ENCODE results near the gene OPA3.

- TF ChIP-seq CTCF (IDR thresholded peaks at IDR 0.05 in 2 of 3, conservative IDR thresholded peaks at IDR 0.05 in 1 of 3; ENCODE audit: borderline replicate concordance in 1 of 3, insufficient read depth in 1 of 3, low read depth in 2 of 3, low read length in 2 of 3), result peak; percentile 70 to 96 (median 93); a peak in 5 of 6 replicates
- no peak for TF ChIP-seq POLR2A (IDR thresholded peaks at IDR 0.05; ENCODE audit: borderline replicate concordance, extremely low read depth, insufficient read depth, insufficient read length)
- no peak for TF ChIP-seq SP1 (IDR thresholded peaks at IDR 0.05; ENCODE audit: low read depth)
- TF ChIP-seq CEBPB (IDR thresholded peaks at IDR 0.05; ENCODE audit: low read depth), result no peak
- no peak for TF ChIP-seq EGR1 (IDR thresholded peaks at IDR 0.05; ENCODE audit: low read depth)
Measured at GRCh38 chr19:45569619-45570421, 14.8 kb downstream of the OPA3 start.
